ENCODE measurements around the gene HAL.
A peak's percentile ranks its signal among the peaks of the same experiment; 100 is the strongest.

Gene HAL

DNA sequence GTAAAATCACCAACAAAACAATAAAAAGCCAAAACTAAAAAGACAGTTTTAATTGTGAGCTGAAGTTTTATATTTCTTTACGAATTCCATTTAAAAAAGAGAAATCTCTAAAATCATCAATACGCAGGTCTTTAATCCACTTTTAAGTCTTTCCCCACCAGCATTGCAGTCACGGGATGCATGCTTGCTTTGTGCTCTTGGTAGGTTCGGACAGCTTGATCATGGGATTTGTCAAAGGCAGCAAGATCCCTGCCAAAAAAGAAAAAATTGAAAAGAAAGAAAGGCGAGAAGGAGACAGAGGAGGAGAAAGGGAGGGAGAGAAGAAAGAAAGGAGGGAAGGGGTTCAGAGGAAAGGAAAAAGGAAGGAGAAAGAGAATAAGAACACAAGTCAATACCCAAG, 4.7 kb upstream of the HAL start:
- no peak for DNase-seq (ENCODE audit: low read depth)
- no peak for TF ChIP-seq MAX (IDR thresholded peaks at IDR 0.05; ENCODE audit: low read depth, low read length)
- no peak for TF ChIP-seq POLR2A (IDR thresholded peaks at IDR 0.05; ENCODE audit: extremely low read depth, insufficient read length)
- TF ChIP-seq, protein P1, sequence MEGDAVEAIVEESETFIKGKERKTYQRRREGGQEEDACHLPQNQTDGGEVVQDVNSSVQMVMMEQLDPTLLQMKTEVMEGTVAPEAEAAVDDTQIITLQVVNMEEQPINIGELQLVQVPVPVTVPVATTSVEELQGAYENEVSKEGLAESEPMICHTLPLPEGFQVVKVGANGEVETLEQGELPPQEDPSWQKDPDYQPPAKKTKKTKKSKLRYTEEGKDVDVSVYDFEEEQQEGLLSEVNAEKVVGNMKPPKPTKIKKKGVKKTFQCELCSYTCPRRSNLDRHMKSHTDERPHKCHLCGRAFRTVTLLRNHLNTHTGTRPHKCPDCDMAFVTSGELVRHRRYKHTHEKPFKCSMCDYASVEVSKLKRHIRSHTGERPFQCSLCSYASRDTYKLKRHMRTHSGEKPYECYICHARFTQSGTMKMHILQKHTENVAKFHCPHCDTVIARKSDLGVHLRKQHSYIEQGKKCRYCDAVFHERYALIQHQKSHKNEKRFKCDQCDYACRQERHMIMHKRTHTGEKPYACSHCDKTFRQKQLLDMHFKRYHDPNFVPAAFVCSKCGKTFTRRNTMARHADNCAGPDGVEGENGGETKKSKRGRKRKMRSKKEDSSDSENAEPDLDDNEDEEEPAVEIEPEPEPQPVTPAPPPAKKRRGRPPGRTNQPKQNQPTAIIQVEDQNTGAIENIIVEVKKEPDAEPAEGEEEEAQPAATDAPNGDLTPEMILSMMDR (IDR thresholded peaks at IDR 0.05; ENCODE audit: low read depth, low read length), result no peak
- TF ChIP-seq MYC (IDR thresholded peaks at IDR 0.05; ENCODE audit: low read depth, low read length), result no peak
- H3K4me3 ChIP-seq (ENCODE audit: low read depth, low read length), result no peak overlapping the region

DNA sequence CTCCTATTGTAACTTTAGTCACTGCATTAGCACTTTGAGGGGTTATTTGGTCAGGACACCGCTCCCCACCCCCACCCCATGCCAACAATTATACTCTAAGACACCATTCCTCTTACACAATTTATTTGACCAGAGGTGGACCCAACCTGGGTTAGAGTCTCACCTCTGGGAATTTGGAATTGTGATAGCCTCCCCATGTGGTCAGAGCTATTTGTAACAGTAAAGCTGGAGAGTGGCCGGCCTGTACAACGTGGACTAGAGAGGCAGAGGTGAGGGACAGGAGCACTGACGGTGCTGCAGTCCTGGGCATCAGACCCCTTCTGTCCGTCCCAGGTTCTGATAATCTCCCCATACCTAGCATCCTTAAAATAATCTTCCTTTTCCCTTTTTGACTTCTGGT, 3.3 kb upstream of the HAL start:
- no peak overlapping the region for H3K4me3 ChIP-seq (ENCODE audit: low read depth, low read length)
- DNase-seq (ENCODE audit: low read depth), result no peak
- TF ChIP-seq, protein P1 (IDR thresholded peaks at IDR 0.05; ENCODE audit: low read depth, low read length), result no peak

DNA sequence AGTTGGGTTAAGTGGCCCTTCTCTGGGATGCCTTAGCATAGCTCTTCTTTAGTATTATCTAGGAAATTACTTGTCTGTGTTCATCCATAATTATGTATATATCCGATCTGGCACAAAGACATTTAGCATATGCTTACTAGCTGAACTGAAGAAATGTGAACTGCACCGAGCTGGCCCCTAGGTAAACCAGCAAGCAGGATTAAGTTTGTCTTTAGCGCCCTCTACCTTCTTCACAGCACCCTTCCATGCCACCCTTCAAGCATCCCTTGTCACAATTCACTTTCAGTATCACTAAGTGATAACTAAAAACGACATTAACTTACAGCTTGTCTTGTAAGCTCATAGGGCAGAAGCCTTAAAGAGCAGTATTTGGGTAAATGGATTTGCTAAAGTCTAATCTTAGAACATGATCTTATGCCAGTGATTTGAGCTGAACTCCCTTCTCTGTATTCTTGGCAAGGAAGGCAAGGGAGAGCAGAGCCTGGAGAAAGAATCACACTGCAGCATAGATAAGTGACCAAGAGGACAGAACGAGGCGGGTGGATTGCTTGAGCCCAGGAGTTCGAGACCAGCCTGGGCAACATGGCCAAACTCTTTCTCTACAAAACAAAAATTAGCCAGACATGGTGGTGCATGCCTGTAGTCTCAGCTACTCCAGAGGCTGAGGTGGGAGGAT, 2.6 kb upstream of the HAL start:
- TF ChIP-seq MAX (IDR thresholded peaks at IDR 0.05; ENCODE audit: low read depth, low read length), result no peak
- TF ChIP-seq, protein P1 (IDR thresholded peaks at IDR 0.05; ENCODE audit: low read depth, low read length), result peak; percentile 90
- H3K4me3 ChIP-seq (ENCODE audit: low read depth, low read length), result no peak overlapping the region
- peak; percentile 91 for DNase-seq (ENCODE audit: low read depth)

- no peak overlapping the region for H3K4me3 ChIP-seq (ENCODE audit: low read depth, low read length)
- peak; percentile 20 for DNase-seq (ENCODE audit: low read depth)
- no peak for TF ChIP-seq MYC (IDR thresholded peaks at IDR 0.05; ENCODE audit: low read depth, low read length)
- TF ChIP-seq POLR2A (IDR thresholded peaks at IDR 0.05; ENCODE audit: extremely low read depth, insufficient read length), result no peak
- no peak for TF ChIP-seq MAX (IDR thresholded peaks at IDR 0.05; ENCODE audit: low read depth, low read length)
- TF ChIP-seq, protein P1 (IDR thresholded peaks at IDR 0.05; ENCODE audit: low read depth, low read length), result no peak
Measured at GRCh38 chr12:95997911-95998510, 1.9 kb upstream of the HAL start.

- TF ChIP-seq, protein P1 (IDR thresholded peaks at IDR 0.05; ENCODE audit: low read depth, low read length), result no peak
- TF ChIP-seq MYC (IDR thresholded peaks at IDR 0.05; ENCODE audit: low read depth, low read length) (no peak), MAX (IDR thresholded peaks at IDR 0.05; ENCODE audit: low read depth, low read length) (no peak)
- DNase-seq (ENCODE audit: low read depth), result no peak
Measured at GRCh38 chr12:95997276-95997675, 1.1 kb upstream of the HAL start.

More at GRCh38 chr12:95997276-95997675, 1.1 kb upstream of the HAL start:
- no peak overlapping the region for H3K4me3 ChIP-seq (ENCODE audit: low read depth, low read length)
